ENCODE data around the gene ECSCR.

The ECSCR gene

GRCh38 chr5:139403787-139404483 lies 58.6 kb downstream of the ECSCR start, which contains the start of gene SPATA24:
Gene SPATA24 (minus strand): TSS chr5:139404089. CDS start chr5:139404060, 29 bp downstream.
- H3K27ac ChIP-seq (ENCODE audit: insufficient read depth, low read length, poor library complexity, severe bottlenecking), result peak within 1 kb of the TSS; percentile 83
- H3K27me3 ChIP-seq (replicated peaks; ENCODE audit: control insufficient read depth, insufficient read depth, low read length, poor library complexity, severe bottlenecking), result no peaks in the 10 kb centered on the region

DNA sequence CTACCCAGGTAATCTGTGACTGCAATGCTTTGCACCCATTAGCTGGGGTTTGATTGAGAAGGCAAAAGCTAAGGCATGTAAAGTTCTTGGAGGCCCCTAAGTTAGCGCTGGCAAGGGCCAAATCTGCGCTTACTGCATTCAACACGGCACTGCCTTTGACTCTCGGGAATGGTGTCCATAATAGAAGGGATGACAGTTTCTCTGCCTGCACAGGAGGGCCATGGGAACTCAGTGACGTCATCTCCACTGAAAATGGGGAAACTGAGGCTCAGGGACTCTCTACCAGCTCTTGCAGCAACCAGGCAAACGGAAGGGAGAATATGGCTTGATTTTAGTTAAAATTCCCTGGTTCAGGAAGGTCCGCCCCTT lies 59.1 kb downstream of the ECSCR start:
- peaks cover 8% of the 10 kb centered on the region for H3K4me1 ChIP-seq (ENCODE audit: control insufficient read depth, insufficient read depth, low read length, poor library complexity, severe bottlenecking)
- peak overlapping the region; percentile 83 for H3K27ac ChIP-seq (ENCODE audit: insufficient read depth, low read length, poor library complexity, severe bottlenecking)
- H3K36me3 ChIP-seq (ENCODE audit: control insufficient read depth, insufficient read depth, low read length), result no peaks in the 10 kb centered on the region
- no peak for DNase-seq
- H3K9me3 ChIP-seq (ENCODE audit: control insufficient read depth, low read length), result no peaks in the 10 kb centered on the region
- H3K4me3 ChIP-seq (ENCODE audit: insufficient read depth, low read depth, low read length, poor library complexity, severe bottlenecking), result peak overlapping the region; percentile 52
- H3K27me3 ChIP-seq (replicated peaks; ENCODE audit: control insufficient read depth, insufficient read depth, low read length, poor library complexity, severe bottlenecking), result no peaks in the 10 kb centered on the region

More at GRCh38 chr5:139403787-139404483, 58.6 kb downstream of the ECSCR start, which contains the start of gene SPATA24:
- DNase-seq, result peak; percentile 91 to 97 (median 96)
- peaks cover 8% of the 10 kb centered on the region for H3K4me1 ChIP-seq (ENCODE audit: control insufficient read depth, insufficient read depth, low read length, poor library complexity, severe bottlenecking)
- no peaks in the 10 kb centered on the region for H3K9me3 ChIP-seq (ENCODE audit: control insufficient read depth, low read length)
- no peaks in the 10 kb centered on the region for H3K36me3 ChIP-seq (ENCODE audit: control insufficient read depth, insufficient read depth, low read length)
- peak within 1 kb of the TSS; percentile 52 for H3K4me3 ChIP-seq (ENCODE audit: insufficient read depth, low read depth, low read length, poor library complexity, severe bottlenecking)

DNA sequence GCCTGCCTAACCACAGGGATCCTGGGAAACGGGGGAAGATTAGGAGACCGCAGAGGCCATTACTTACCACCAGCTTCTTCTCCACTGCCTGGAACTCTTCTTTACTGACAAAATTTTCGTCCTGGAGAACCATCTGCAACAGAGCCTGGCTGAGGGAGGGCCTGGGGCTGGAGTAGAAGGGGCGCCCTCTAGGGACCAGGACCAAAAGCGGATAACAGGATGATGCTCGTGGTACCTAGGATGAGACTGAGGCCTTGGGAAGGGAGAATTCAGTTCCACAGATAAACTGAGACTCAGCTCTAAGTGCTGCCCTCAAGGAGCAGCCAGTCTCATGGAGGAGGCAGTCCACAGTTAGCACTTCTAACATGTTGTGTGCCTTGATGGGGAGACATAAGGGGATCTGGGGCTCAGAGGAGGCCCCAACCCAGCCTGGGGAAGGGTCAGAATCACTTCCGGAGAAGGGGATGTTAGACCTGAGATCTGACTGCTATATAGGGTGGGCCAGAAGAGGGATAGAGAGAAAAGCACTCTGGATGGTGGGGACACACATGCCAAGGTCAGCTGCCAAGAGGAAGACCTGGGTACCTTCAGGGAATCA lies 59.9 kb downstream of the ECSCR start:
- H3K36me3 ChIP-seq (ENCODE audit: control insufficient read depth, insufficient read depth, low read length), result no peaks in the 10 kb centered on the region
- no peaks in the 10 kb centered on the region for H3K9me3 ChIP-seq (ENCODE audit: control insufficient read depth, low read length)
- no peak for DNase-seq
- H3K4me1 ChIP-seq (ENCODE audit: control insufficient read depth, insufficient read depth, low read length, poor library complexity, severe bottlenecking), result peaks cover 8% of the 10 kb centered on the region
- no peak overlapping the region for H3K27ac ChIP-seq (ENCODE audit: insufficient read depth, low read length, poor library complexity, severe bottlenecking)
- H3K27me3 ChIP-seq (replicated peaks; ENCODE audit: control insufficient read depth, insufficient read depth, low read length, poor library complexity, severe bottlenecking), result no peaks in the 10 kb centered on the region
- no peak overlapping the region for H3K4me3 ChIP-seq (ENCODE audit: insufficient read depth, low read depth, low read length, poor library complexity, severe bottlenecking)

DNA sequence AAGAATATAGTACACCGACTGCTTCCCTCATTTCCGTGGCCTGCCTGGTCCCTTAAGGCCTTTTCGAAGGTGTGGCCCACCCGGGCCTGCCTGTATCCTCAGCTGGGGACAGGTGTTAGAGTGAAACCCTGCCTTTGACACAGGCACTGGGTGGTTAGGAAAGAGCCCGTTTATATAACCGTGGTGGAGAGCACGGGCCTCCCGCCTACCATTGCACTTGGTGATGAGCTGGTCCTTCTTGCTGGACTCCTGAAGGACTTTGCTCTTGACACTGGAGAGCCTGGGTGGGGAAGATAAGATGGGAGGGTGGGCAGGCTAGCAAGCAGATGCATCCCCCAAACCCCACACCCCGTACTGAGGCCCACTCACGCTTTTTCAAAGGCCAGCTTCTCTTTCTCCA lies 61.0 kb downstream of the ECSCR start:
- no peaks in the 10 kb centered on the region for H3K9me3 ChIP-seq (ENCODE audit: control insufficient read depth, low read length)
- no peak overlapping the region for H3K4me3 ChIP-seq (ENCODE audit: insufficient read depth, low read depth, low read length, poor library complexity, severe bottlenecking)
- peaks cover 8% of the 10 kb centered on the region for H3K4me1 ChIP-seq (ENCODE audit: control insufficient read depth, insufficient read depth, low read length, poor library complexity, severe bottlenecking)
- DNase-seq, result no peak
- no peak overlapping the region for H3K27ac ChIP-seq (ENCODE audit: insufficient read depth, low read length, poor library complexity, severe bottlenecking)
- H3K36me3 ChIP-seq (ENCODE audit: control insufficient read depth, insufficient read depth, low read length), result no peaks in the 10 kb centered on the region
- no peaks in the 10 kb centered on the region for H3K27me3 ChIP-seq (replicated peaks; ENCODE audit: control insufficient read depth, insufficient read depth, low read length, poor library complexity, severe bottlenecking)

GRCh38 chr5:139399501-139400121 lies 62.9 kb downstream of the ECSCR start:
- no peaks in the 10 kb centered on the region for H3K9me3 ChIP-seq (ENCODE audit: control insufficient read depth, low read length)
- no peak overlapping the region for H3K4me3 ChIP-seq (ENCODE audit: insufficient read depth, low read depth, low read length, poor library complexity, severe bottlenecking)
- peaks cover 6% of the 10 kb centered on the region for H3K4me1 ChIP-seq (ENCODE audit: control insufficient read depth, insufficient read depth, low read length, poor library complexity, severe bottlenecking)
- no peaks in the 10 kb centered on the region for H3K27me3 ChIP-seq (replicated peaks; ENCODE audit: control insufficient read depth, insufficient read depth, low read length, poor library complexity, severe bottlenecking)
- DNase-seq, result no peak
- H3K36me3 ChIP-seq (ENCODE audit: control insufficient read depth, insufficient read depth, low read length), result no peaks in the 10 kb centered on the region
- no peak overlapping the region for H3K27ac ChIP-seq (ENCODE audit: insufficient read depth, low read length, poor library complexity, severe bottlenecking)
